MM.1S (cell line): ENCODE data around the gene GULP1.

ENCODE experiments used
- DNase-seq: peaks from one replicate; pipeline ENCODE4 v3.0.0-alpha.2; 2015
- H2AFZ ChIP-seq: fragments of 300-600 bp; sonication (generic); 2 replicates; pipeline ENCODE4 v1.6.0; 2016; ENCODE audit warnings: antibody characterized with exemption, low read length
- H3F3A ChIP-seq: fragments of 300-600 bp; sonication (generic); 2 replicates; pipeline ENCODE4 v1.6.1; 2016; ENCODE audit warnings: mild to moderate bottlenecking, antibody characterized with exemption, low read length, moderate library complexity, mixed read lengths; ENCODE audit not compliant: insufficient read depth
- H3K27ac ChIP-seq: fragments of 300-600 bp; sonication (generic); 2 replicates; pipeline ENCODE4 v1.5.1; 2016; ENCODE audit warnings: mild to moderate bottlenecking, low read length
- H3K27me3 ChIP-seq: fragments of 300-600 bp; sonication (generic); replicated peaks from 2 replicates; pipeline ENCODE4 v1.6.0; 2016; ENCODE audit warnings: low read length; ENCODE audit not compliant: insufficient read depth
- H3K36me3 ChIP-seq: fragments of 300-600 bp; sonication (generic); replicated peaks from 2 replicates; pipeline ENCODE4 v1.6.1; 2016; ENCODE audit warnings: mild to moderate bottlenecking, low read length, mixed read lengths; ENCODE audit not compliant: insufficient read depth
- H3K4me1 ChIP-seq: fragments of 300-600 bp; sonication (generic); 2 replicates; pipeline ENCODE4 v1.6.1; 2016; ENCODE audit warnings: low read length, mixed read lengths
- H3K4me2 ChIP-seq: fragments of 300-600 bp; sonication (generic); 2 replicates; pipeline ENCODE4 v1.6.0; 2016; ENCODE audit warnings: low read depth, low read length
- H3K4me3 ChIP-seq: fragments of 300-600 bp; sonication (generic); 2 replicates; pipeline ENCODE4 v1.5.1; 2016; ENCODE audit warnings: low read length, mixed read lengths
- H3K79me2 ChIP-seq: fragments of 300-600 bp; sonication (generic); 2 replicates; pipeline ENCODE4 v1.6.1; 2016; ENCODE audit warnings: mixed run types, low read length, mixed read lengths
- H3K9ac ChIP-seq: fragments of 300-600 bp; sonication (generic); 2 replicates; pipeline ENCODE4 v1.6.1; 2016; ENCODE audit warnings: low read length, mixed read lengths
- H3K9me2 ChIP-seq: fragments of 300-600 bp; sonication (generic); replicated peaks from 2 replicates; pipeline ENCODE4 v1.6.1; 2016; ENCODE audit warnings: mild to moderate bottlenecking, low read length, mixed read lengths; ENCODE audit not compliant: insufficient read depth
- H3K9me3 ChIP-seq: fragments of 300-600 bp; sonication (generic); replicated peaks from 2 replicates; pipeline ENCODE4 v1.6.1; 2016; ENCODE audit warnings: mild to moderate bottlenecking, low read length, mixed read lengths; ENCODE audit not compliant: insufficient read depth
- H4K20me1 ChIP-seq: fragments of 300-600 bp; sonication (generic); 2 replicates; pipeline ENCODE4 v1.6.1; 2016; ENCODE audit warnings: mild to moderate bottlenecking, low read length, moderate library complexity, mixed read lengths; ENCODE audit not compliant: insufficient read depth
- EZH2 ChIP-seq: fragments of 300-600 bp; sonication (generic); optimal IDR thresholded peaks from 2 replicates; pipeline ENCODE3; 2017; ENCODE audit warnings: low read depth, mild to moderate bottlenecking, antibody characterized with exemption, low read length, mixed read lengths
- EZH2phosphoT487 ChIP-seq: fragments of 300-600 bp; sonication (generic); IDR thresholded peaks from 2 replicates; pipeline ENCODE4 v1.6.1; 2018; ENCODE audit warnings: antibody characterized with exemption, low read length
- TF ChIP-seq, protein P1 (sequence below): fragments of 300-600 bp; sonication (generic); IDR thresholded peaks from 2 replicates; pipeline ENCODE4 v1.5.1; 2016; ENCODE audit warnings: antibody characterized with exemption, low read length, mixed read lengths

GULP1 gene

DNA sequence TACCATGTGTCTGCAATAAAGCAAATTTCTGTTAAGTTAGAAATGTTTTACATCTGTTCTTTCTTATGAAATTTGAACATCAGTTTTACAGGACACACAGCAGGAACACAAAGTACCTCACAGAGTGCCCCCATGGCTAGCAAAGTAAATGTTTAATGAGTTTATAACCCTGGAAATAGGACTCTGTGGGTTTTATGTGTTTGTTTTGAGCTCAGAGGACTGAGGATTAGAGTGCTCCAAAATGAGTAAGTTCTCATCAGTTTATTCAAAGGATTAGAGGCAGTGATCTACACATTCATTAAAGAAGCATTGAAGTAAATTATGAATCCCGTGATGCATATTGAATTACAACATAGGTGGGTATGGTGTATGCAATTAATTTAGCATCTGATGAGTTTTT is 281.8 kb downstream of the GULP1 start:
- Histone ChIP-seq H3K9me2 (no peaks in the 10 kb centered on the region), H3K9me3 (no peaks in the 10 kb centered on the region), H3K9ac (no peak overlapping the region), H3K79me2 (no peaks in the 10 kb centered on the region), H4K20me1 (no peaks in the 10 kb centered on the region), H3F3A (no peaks in the 10 kb centered on the region), H3K4me3 (no peak overlapping the region), H3K4me2 (no peak overlapping the region), H3K4me1 (no peaks in the 10 kb centered on the region), H3K36me3 (no peaks in the 10 kb centered on the region), H3K27me3 (no peaks in the 10 kb centered on the region), H3K27ac (no peak overlapping the region), H2AFZ (no peak overlapping the region)
- TF ChIP-seq EZH2 = no peak
- no peak for DNase-seq

DNA sequence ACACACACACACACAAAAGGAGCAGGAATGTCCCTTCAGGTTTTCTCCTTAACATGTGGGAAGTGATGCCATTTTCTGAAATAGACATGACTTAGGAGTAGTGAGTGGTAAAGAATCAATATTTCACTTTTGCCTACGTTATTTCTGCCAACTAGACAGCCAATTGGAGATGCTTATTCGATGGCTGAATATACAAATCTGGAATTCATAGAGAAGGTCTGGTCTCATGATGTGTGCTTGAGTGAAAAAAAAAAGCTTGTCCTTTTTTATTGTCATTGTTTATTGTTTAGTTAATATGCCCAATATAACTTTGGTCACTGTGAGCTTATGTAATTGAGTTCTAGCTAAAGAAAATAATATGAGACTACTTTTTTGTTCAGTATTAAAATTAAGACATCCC is 284.3 kb downstream of the GULP1 start:
- DNase-seq = no peak
- Histone ChIP-seq H3K9me2 (no peaks in the 10 kb centered on the region), H3K4me3 (no peak overlapping the region), H3K36me3 (no peaks in the 10 kb centered on the region), H3F3A (no peaks in the 10 kb centered on the region), H4K20me1 (no peaks in the 10 kb centered on the region), H3K4me2 (no peak overlapping the region), H3K27me3 (no peaks in the 10 kb centered on the region), H3K79me2 (no peaks in the 10 kb centered on the region), H3K9me3 (no peaks in the 10 kb centered on the region), H3K4me1 (no peaks in the 10 kb centered on the region), H3K9ac (no peak overlapping the region), H3K27ac (no peak overlapping the region), H2AFZ (no peak overlapping the region)
- TF ChIP-seq, protein P1, sequence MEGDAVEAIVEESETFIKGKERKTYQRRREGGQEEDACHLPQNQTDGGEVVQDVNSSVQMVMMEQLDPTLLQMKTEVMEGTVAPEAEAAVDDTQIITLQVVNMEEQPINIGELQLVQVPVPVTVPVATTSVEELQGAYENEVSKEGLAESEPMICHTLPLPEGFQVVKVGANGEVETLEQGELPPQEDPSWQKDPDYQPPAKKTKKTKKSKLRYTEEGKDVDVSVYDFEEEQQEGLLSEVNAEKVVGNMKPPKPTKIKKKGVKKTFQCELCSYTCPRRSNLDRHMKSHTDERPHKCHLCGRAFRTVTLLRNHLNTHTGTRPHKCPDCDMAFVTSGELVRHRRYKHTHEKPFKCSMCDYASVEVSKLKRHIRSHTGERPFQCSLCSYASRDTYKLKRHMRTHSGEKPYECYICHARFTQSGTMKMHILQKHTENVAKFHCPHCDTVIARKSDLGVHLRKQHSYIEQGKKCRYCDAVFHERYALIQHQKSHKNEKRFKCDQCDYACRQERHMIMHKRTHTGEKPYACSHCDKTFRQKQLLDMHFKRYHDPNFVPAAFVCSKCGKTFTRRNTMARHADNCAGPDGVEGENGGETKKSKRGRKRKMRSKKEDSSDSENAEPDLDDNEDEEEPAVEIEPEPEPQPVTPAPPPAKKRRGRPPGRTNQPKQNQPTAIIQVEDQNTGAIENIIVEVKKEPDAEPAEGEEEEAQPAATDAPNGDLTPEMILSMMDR = no peak
- TF ChIP-seq EZH2 = no peak
- TF ChIP-seq EZH2phosphoT487 = no peak

DNA sequence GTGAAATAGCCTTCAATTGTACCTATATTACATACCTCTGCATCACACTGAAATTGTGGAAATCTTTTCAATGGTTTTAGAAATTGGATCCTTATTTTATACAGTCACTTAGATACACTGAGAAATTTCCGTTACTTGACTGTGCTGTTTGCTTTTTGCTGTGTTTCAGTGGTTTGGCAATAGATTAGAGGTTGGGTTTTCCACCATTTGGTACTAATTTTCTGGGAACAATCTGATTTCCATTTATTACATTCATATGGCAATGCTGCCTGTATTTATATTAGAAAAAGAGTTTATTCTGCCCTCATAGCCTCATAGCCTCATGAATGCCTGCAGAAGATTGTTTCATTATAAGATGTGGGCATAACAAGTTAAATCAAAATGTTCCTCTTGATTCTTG is 285.0 kb downstream of the GULP1 start:
- no peak overlapping the region for H3K9ac ChIP-seq
- no peaks in the 10 kb centered on the region for H3K79me2 ChIP-seq
- no peak overlapping the region for H3K4me3 ChIP-seq
- no peak for DNase-seq
- no peaks in the 10 kb centered on the region for H3K36me3 ChIP-seq
- H3F3A ChIP-seq = no peaks in the 10 kb centered on the region
- no peak overlapping the region for H3K4me2 ChIP-seq
- no peaks in the 10 kb centered on the region for H4K20me1 ChIP-seq
- H3K9me2 ChIP-seq = no peaks in the 10 kb centered on the region
- no peaks in the 10 kb centered on the region for H3K27me3 ChIP-seq
- no peaks in the 10 kb centered on the region for H3K9me3 ChIP-seq
- no peaks in the 10 kb centered on the region for H3K4me1 ChIP-seq
- no peak for TF ChIP-seq EZH2
- TF ChIP-seq, protein P1 = no peak
- no peak for TF ChIP-seq EZH2phosphoT487
- no peak overlapping the region for H3K27ac ChIP-seq
- H2AFZ ChIP-seq = no peak overlapping the region

DNA sequence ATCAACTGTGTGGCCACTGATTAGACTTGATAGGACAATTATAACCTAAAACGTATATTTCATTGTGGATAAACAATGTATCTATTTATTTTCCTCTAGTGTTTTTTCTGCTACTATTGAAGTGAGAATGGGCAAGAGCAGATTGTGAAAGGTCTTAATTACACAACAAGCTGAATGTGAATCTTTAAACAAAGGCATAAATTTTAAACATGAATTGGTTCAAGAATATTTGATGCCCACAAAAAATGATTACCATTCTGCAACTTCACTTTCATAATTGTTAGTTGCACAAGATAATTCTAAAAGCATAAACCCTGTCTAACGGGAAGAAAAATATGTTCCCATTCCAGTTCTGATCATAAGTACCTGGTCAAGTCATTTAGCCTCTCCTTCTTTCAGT is 285.6 kb downstream of the GULP1 start:
- Histone ChIP-seq H3K4me2 (no peak overlapping the region), H3K79me2 (no peaks in the 10 kb centered on the region), H3K9ac (no peak overlapping the region), H3K27me3 (no peaks in the 10 kb centered on the region), H3K36me3 (no peaks in the 10 kb centered on the region), H2AFZ (no peak overlapping the region), H3F3A (no peaks in the 10 kb centered on the region), H3K4me3 (no peak overlapping the region), H3K9me2 (no peaks in the 10 kb centered on the region), H4K20me1 (no peaks in the 10 kb centered on the region), H3K4me1 (no peaks in the 10 kb centered on the region), H3K9me3 (no peaks in the 10 kb centered on the region), H3K27ac (no peak overlapping the region)
- DNase-seq = no peak
- TF ChIP-seq EZH2 = no peak
- TF ChIP-seq EZH2phosphoT487 = no peak
- TF ChIP-seq, protein P1 = no peak
